ENCODE measurements around the gene GNAI2.
A peak's percentile ranks its signal among the peaks of the same experiment; 100 is the strongest.

The GNAI2 gene

GRCh38 chr3:50298836-50299637 is 63.0 kb downstream of the GNAI2 start, which contains the start of the genes HYAL3 and NAA80 (continued):
- TF ChIP-seq POU6F1 (CRISPR knock-in tag; IDR thresholded peaks at IDR 0.05; ENCODE audit: borderline replicate concordance, low read depth) (no peak), ZNF8 (CRISPR knock-in tag; IDR thresholded peaks at IDR 0.05) (peak; percentile 93), TCF4 (CRISPR knock-in tag; IDR thresholded peaks at IDR 0.05; ENCODE audit: borderline replicate concordance) (no peak)

GRCh38 chr3:50299638-50299928 is 63.6 kb downstream of the GNAI2 start:
- no peak for ATAC-seq
- TF ChIP-seq CSRNP3 (CRISPR knock-in tag; IDR thresholded peaks at IDR 0.05): no peak
- TF ChIP-seq TCF4 (CRISPR knock-in tag; IDR thresholded peaks at IDR 0.05; ENCODE audit: borderline replicate concordance): no peak
- TF ChIP-seq ZNF565 (CRISPR knock-in tag; conservative IDR thresholded peaks at IDR 0.05; ENCODE audit: low read depth): no peak
- TF ChIP-seq ISL1 (CRISPR knock-in tag; IDR thresholded peaks at IDR 0.05): no peak
- no peak for TF ChIP-seq GLIS3 (CRISPR knock-in tag; IDR thresholded peaks at IDR 0.05)
- no peak for TF ChIP-seq ESRRG (CRISPR knock-in tag; IDR thresholded peaks at IDR 0.05)
- no peak for TF ChIP-seq CREB5 (CRISPR knock-in tag; IDR thresholded peaks at IDR 0.05; ENCODE audit: low read depth)
- no peak for TF ChIP-seq TOX (CRISPR knock-in tag; IDR thresholded peaks at IDR 0.05; ENCODE audit: borderline replicate concordance)

- no peak for TF ChIP-seq ESRRG (CRISPR knock-in tag; IDR thresholded peaks at IDR 0.05)
- TF ChIP-seq ZFP3 (CRISPR knock-in tag; IDR thresholded peaks at IDR 0.05): no peak
- TF ChIP-seq CSDC2 (CRISPR knock-in tag; IDR thresholded peaks at IDR 0.05): no peak
- TF ChIP-seq PATZ1 (CRISPR knock-in tag; IDR thresholded peaks at IDR 0.05; ENCODE audit: borderline replicate concordance): no peak
- TF ChIP-seq TCF4 (CRISPR knock-in tag; IDR thresholded peaks at IDR 0.05; ENCODE audit: borderline replicate concordance): no peak
- TF ChIP-seq CREB5 (CRISPR knock-in tag; IDR thresholded peaks at IDR 0.05; ENCODE audit: low read depth): no peak
- no peak for TF ChIP-seq ISL1 (CRISPR knock-in tag; IDR thresholded peaks at IDR 0.05)
- TF ChIP-seq ZNF70 (CRISPR knock-in tag; IDR thresholded peaks at IDR 0.05): no peak
- TF ChIP-seq POU6F1 (CRISPR knock-in tag; IDR thresholded peaks at IDR 0.05; ENCODE audit: borderline replicate concordance, low read depth): no peak
- TF ChIP-seq TSHZ2 (CRISPR knock-in tag; IDR thresholded peaks at IDR 0.05): no peak
- ATAC-seq: no peak
Measured at GRCh38 chr3:50299929-50300680, 64.1 kb downstream of the GNAI2 start.

Data from SK-N-SH treated with all-trans-retinoic acid at 6 μM for 48 hours (cell line).